Mucosa of descending colon (tissue), 3 donors: ENCODE measurements around the gene RHEX. TPM values are rescaled to one million over a fixed set of nuclear protein-coding genes. Genes with fewer than 3 reads are reported as not detected.

Experiments used
- ATAC-seq: fragments of 200-7000 bp; cut with Tn5 transposase; one replicate; pipeline ENCODE4 v1.9.1; 2020; ENCODE audit warnings: mild to moderate bottlenecking, moderate library complexity
- DNase-seq, 3 donors: peaks; one replicate each; pipeline ENCODE4 v3.0.0-alpha.2; 2020
- H3K36me3 ChIP-seq: fragments of 200-600 bp; one replicate; pipeline ENCODE4 v1.8.0; 2021; ENCODE audit warnings: low read depth, mild to moderate bottlenecking
- H3K4me1 ChIP-seq: fragments of 200-600 bp; one replicate; pipeline ENCODE4 v1.8.0; 2021; ENCODE audit warnings: low read depth, mild to moderate bottlenecking
- H3K4me3 ChIP-seq: fragments of 200-600 bp; one replicate; pipeline ENCODE4 v1.8.0; 2021; ENCODE audit warnings: mild to moderate bottlenecking
- H3K9me3 ChIP-seq: fragments of 200-600 bp; one replicate; pipeline ENCODE4 v1.8.0; 2021; ENCODE audit warnings: mild to moderate bottlenecking
- intact Hi-C, 2 donors: fragments of 100-400 bp; cut with DNase I in 1 of 2; cut with micrococcal nuclease in 1 of 2; formaldehyde crosslinking; loops; one replicate each; pipeline versions ENCODE4 v1.11.0 to v1.11.1; 2022; cut with DNase I, micrococcal nuclease
- total RNA-seq, 3 donors: library from RNA; stranded (reverse); fragmentation: NEBNext Ultra II Directional in 2 of 3; extraction: Animal tissue kit (Norgen Biotek cat#: 25700) in 2 of 3; gene quantifications; one replicate each; pipeline versions ENCODE4 v1.2.1 to v1.2.4, GENCODE V29; 2021 to 2023
- TF ChIP-seq, protein P1 (sequence below): fragments of 200-600 bp; IDR thresholded peaks from one replicate; pipeline ENCODE4 v1.8.0; 2022; ENCODE audit warnings: antibody characterized with exemption, mild to moderate bottlenecking
- donor health status: DM: no; HTN: no; CAD: no; lungs with moderate emphysema.
- donor health status: DM: no; HTN: no; CAD: no.
- donor health status: DM: no; HTN: yes; CAD: no.

The RHEX gene
- total RNA-seq, 3 donors from 2014 or later, result 0.38 to 4.8 (median 3.9) TPM

DNA sequence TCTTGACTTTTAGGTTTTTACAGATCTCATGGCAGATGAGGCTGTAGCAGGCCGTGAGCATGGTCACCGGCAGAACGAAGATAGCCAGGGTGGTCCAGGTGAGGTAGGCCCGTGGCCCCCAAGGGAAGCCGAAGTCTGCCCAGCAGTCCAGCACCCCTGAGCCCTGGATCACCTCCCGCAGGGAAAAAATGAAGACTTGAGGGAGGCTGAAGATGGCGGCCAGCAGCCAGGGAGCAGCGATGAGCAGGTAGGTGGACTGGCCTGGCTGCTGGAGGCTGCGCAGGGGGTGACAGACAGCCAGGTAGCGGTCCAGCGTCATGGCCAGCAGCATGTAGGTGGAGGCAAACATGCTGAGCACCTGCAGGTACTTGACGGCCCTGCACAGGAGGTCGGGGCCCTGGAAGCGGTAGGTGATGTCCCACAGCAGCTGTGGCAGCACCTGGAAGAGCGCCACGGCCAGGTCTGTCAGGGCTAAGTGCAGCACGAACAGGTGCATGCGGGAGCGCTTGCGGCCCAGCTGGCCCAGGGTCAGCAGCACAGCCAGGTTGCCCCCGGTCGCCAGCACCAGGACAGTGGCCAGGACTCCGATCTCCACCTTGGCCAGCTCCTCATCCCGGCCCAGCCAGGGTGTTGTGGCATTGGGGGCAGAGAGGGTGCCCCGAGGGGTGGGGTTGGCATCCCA is 63.4 kb downstream of the RHEX start:
- H3K36me3 ChIP-seq, result no peaks in the 10 kb centered on the region
- H3K4me3 ChIP-seq, result no peak overlapping the region
- intact Hi-C loops, result no loop called here
- ATAC-seq (no peak), DNase-seq (no peak)
- TF ChIP-seq, protein P1, sequence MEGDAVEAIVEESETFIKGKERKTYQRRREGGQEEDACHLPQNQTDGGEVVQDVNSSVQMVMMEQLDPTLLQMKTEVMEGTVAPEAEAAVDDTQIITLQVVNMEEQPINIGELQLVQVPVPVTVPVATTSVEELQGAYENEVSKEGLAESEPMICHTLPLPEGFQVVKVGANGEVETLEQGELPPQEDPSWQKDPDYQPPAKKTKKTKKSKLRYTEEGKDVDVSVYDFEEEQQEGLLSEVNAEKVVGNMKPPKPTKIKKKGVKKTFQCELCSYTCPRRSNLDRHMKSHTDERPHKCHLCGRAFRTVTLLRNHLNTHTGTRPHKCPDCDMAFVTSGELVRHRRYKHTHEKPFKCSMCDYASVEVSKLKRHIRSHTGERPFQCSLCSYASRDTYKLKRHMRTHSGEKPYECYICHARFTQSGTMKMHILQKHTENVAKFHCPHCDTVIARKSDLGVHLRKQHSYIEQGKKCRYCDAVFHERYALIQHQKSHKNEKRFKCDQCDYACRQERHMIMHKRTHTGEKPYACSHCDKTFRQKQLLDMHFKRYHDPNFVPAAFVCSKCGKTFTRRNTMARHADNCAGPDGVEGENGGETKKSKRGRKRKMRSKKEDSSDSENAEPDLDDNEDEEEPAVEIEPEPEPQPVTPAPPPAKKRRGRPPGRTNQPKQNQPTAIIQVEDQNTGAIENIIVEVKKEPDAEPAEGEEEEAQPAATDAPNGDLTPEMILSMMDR, result no peak
- peaks cover 2% of the 10 kb centered on the region for H3K9me3 ChIP-seq
- peaks cover 22% of the 10 kb centered on the region for H3K4me1 ChIP-seq

DNA sequence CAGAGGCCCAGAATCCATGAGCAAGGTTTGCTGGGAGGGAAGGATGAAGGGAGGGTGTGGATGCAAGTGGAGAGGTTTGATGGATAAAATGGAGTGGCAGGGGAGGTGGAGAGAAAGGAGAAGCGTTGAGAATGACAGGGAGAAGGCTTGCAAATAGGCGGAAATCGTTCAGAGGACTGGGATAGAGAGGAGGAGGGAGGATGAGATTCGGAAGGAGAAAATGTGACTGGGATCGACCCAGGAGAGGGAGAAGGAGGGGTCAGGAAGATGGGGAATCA is 63.8 kb downstream of the RHEX start:
- ATAC-seq (no peak), DNase-seq (no peak)
- intact Hi-C loops, result no loop called here
- TF ChIP-seq, protein P1, result no peak
- Histone ChIP-seq H3K9me3 (peaks cover 6% of the 10 kb centered on the region), H3K36me3 (no peaks in the 10 kb centered on the region), H3K4me1 (peaks cover 22% of the 10 kb centered on the region), H3K4me3 (no peak overlapping the region)

DNA sequence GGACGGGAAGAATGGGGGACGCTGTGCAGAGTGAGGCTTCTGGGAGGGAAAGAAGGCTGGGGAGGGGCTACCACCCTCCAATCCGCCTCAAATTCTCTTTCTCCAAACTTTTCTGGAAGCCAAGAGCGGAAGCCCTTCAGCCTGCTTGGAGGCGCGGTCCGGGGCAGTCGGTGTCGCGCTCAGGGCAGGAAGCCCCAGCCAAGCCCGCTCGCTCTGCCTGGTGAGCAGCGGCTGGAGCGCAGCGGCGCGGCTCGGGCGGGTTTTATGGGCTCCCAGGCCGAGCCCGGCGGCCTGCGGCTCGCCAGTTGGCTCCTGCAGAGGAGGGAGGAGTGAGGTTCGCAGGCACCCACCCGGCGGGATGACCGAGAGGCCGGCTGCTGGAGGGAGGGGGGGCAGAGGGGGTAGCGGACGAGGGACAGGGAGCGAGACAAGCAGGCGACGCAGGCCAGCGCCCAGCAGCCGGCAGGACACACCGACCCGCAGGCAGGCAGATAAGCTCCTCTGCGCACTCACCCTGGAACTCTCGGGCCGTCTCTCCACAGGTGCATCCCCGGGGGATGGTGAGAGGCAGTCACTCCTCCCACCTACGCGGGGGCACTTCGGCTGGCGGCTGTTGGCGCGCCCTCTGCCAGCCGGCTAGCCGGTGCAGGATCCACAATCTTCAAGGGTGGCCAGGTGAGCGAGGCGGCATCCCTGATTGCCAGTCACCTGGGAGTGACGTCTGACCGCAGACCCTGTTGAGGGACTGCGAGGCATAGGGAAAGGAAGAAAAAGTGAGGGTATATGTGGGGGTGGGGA is 64.4 kb downstream of the RHEX start, which contains the start of gene AVPR1B:
Gene AVPR1B, minus strand, starts transcription at position 238 of the 798 bp plus-strand sequence. CDS start 498 bp downstream, outside the sequence.
- peaks cover 22% of the 10 kb centered on the region for H3K4me1 ChIP-seq
- intact Hi-C loops, result no loop called here
- peak; percentile 32 to 59 (median 56) for DNase-seq
- peak; percentile 73 for ATAC-seq
- H3K36me3 ChIP-seq, result no peaks in the 10 kb centered on the region
- peaks cover 6% of the 10 kb centered on the region for H3K9me3 ChIP-seq
- H3K4me3 ChIP-seq, result no peak within 1 kb of the TSS
- TF ChIP-seq, protein P1, result no peak

DNA sequence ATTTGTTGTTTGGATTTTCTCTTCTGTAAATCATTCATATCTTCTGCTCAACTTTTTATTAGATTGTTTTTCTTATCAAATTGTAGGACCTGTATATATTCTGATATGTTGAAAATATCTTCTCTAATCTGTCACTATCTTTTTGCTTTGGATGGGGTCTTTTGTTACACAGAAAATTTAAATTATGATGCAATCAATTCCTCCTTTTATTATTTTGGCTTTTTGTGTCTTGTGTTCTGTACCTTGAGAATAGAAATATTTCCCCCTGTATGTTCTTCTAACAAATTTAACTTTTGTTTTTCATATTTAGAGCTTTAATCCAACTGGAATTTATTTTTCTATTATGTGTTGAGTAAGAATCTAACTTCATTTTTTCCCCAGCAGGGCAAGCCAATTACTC is 67.4 kb downstream of the RHEX start:
- intact Hi-C loops, result no loop called here
- Histone ChIP-seq H3K4me1 (peaks cover 10% of the 10 kb centered on the region), H3K9me3 (peaks cover 6% of the 10 kb centered on the region), H3K36me3 (no peaks in the 10 kb centered on the region), H3K4me3 (no peak overlapping the region)
- TF ChIP-seq, protein P1, result no peak
- DNase-seq (no peak), ATAC-seq (no peak)

DNA sequence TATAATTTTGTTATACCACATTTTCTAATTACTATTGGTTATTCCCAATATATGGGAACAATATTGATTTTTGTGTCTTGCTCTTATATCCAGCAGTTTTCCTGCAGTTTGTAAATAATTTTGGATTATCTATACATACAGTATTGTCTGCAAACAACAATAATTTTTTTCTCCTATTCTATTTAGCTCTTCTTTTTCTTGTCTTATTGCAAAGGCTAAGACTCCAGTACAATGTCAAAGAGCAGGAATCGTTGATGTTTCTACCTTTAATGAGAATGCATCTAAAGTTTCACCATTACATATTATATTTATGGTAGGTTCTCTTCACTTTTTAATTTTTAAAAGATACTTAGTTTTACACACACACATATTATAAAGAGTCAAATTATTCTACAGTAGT is 68.3 kb downstream of the RHEX start:
- H3K9me3 ChIP-seq, result peaks cover 6% of the 10 kb centered on the region
- H3K4me3 ChIP-seq, result no peak overlapping the region
- DNase-seq (no peak), ATAC-seq (no peak)
- H3K4me1 ChIP-seq, result peaks cover 10% of the 10 kb centered on the region
- H3K36me3 ChIP-seq, result no peaks in the 10 kb centered on the region
- intact Hi-C loops, result no loop called here
- TF ChIP-seq, protein P1, result no peak
